ENCODE data around the gene NMD3. TPM values are rescaled to one million over a fixed set of nuclear protein-coding genes. Genes with fewer than 3 reads are reported as not detected.

Gene NMD3
- total RNA-seq, 1 experiment from 2014 or later = 51.1 TPM

DNA sequence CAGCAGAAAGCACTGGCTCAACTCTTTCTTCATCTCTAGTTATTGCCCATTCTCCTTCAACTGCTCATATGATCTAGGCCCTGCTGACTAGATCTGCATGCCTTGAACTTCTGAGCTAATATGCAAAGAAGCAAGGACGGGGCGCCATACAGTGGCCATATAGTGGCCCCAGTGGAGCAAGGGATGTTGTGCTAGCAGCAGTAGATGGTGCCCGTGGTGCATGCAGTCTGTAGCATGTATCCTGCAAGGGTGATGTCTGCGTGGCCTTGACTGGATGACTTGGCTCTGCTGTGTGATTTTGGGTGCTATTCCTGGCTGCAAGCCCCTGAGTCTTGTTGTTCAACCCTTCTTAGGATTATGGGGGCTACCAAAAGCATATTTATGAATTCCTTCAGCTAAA, 12.2 kb upstream of the NMD3 start:
- Histone ChIP-seq H3K27me3 (replicated peaks; ENCODE audit: insufficient read depth, low read depth, low read length, poor library complexity) (no peaks in the 10 kb centered on the region), H3K27ac (ENCODE audit: low read depth, low read length, poor library complexity, severe bottlenecking) (no peak overlapping the region), H3K36me3 (ENCODE audit: insufficient read depth, low read length, poor library complexity, severe bottlenecking) (no peaks in the 10 kb centered on the region), H3K9me3 (ENCODE audit: low read depth, low read length, poor library complexity, severe bottlenecking) (no peaks in the 10 kb centered on the region), H3K4me3 (ENCODE audit: low read depth, low read length, poor library complexity, severe bottlenecking) (no peak overlapping the region), H3K4me1 (ENCODE audit: insufficient read depth, low read length, poor library complexity, severe bottlenecking) (no peaks in the 10 kb centered on the region)
- BruUV-seq (replicated peaks) = no TSS peak
- ChIA-PET POLR2A (ENCODE audit: low non-redundant PET) (no interaction called here), CTCF (no interaction called here)
- no peak for DNase-seq (ENCODE audit: low spot score)
- intact Hi-C loops (cut with micrococcal nuclease; ENCODE audit: unreplicated experiment) = no loop called here
- TF ChIP-seq EZH2 (IDR thresholded peaks at IDR 0.05; ENCODE audit: borderline replicate concordance, low read depth, low read length, poor library complexity, severe bottlenecking) = no peak

DNA sequence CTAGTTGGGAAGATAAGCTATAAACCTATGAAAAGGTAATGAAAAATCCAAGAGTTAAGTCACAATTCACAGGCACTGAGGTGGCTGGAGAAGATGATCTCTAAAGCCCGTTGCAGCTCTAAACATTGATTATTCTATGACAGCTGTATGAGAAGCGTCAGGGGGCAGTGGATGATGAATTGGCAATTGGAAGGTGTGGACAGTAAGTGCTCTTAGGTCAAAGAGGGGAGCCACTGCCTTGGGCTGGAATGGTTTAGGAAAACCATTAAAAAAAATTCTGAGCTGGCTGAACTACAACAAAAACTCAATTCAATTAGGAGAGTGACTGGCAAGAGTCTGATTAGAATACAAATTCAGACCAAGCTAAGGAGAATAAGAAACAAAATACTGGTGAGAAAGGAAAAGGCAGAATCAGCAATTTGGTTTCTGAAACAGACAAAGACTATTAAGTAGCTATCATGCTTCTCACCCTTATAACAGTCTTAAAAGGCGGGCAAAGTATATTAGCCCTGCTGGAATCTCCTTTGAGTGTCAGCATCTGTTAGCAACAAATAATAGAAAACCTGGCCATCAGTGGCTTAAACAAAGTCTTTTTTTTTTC, 8.8 kb upstream of the NMD3 start:
- ChIA-PET POLR2A (ENCODE audit: low non-redundant PET) (interaction anchor here (0.6 kb wide), 1 partner anchor 13 kb away, joined by 3 read pairs; no protein-coding TSS in a partner anchor), CTCF (no interaction called here)
- Histone ChIP-seq H3K27ac (ENCODE audit: low read depth, low read length, poor library complexity, severe bottlenecking) (no peak overlapping the region), H3K4me3 (ENCODE audit: low read depth, low read length, poor library complexity, severe bottlenecking) (no peak overlapping the region), H3K4me1 (ENCODE audit: insufficient read depth, low read length, poor library complexity, severe bottlenecking) (no peaks in the 10 kb centered on the region), H3K9me3 (ENCODE audit: low read depth, low read length, poor library complexity, severe bottlenecking) (no peaks in the 10 kb centered on the region), H3K36me3 (ENCODE audit: insufficient read depth, low read length, poor library complexity, severe bottlenecking) (no peaks in the 10 kb centered on the region), H3K27me3 (replicated peaks; ENCODE audit: insufficient read depth, low read depth, low read length, poor library complexity) (no peaks in the 10 kb centered on the region)
- BruUV-seq (replicated peaks) = no TSS peak
- DNase-seq (ENCODE audit: low spot score) = no peak
- intact Hi-C loops (cut with micrococcal nuclease; ENCODE audit: unreplicated experiment) = no loop called here
- TF ChIP-seq CTCF (conservative IDR thresholded peaks at IDR 0.05; ENCODE audit: low read depth, low read length) (no peak), EZH2 (IDR thresholded peaks at IDR 0.05; ENCODE audit: borderline replicate concordance, low read depth, low read length, poor library complexity, severe bottlenecking) (no peak)

GRCh38 chr3:161212906-161213305, 8.2 kb upstream of the NMD3 start:
- POLR2A ChIA-PET (ENCODE audit: low non-redundant PET) = no interaction called here
- intact Hi-C loops (cut with micrococcal nuclease; ENCODE audit: unreplicated experiment) = no loop called here
- DNase-seq (ENCODE audit: low spot score) = no peak
- Histone ChIP-seq H3K36me3 (ENCODE audit: insufficient read depth, low read length, poor library complexity, severe bottlenecking) (no peaks in the 10 kb centered on the region), H3K27ac (ENCODE audit: low read depth, low read length, poor library complexity, severe bottlenecking) (no peak overlapping the region), H3K4me3 (ENCODE audit: low read depth, low read length, poor library complexity, severe bottlenecking) (no peak overlapping the region), H3K4me1 (ENCODE audit: insufficient read depth, low read length, poor library complexity, severe bottlenecking) (no peaks in the 10 kb centered on the region), H3K27me3 (replicated peaks; ENCODE audit: insufficient read depth, low read depth, low read length, poor library complexity) (no peaks in the 10 kb centered on the region), H3K9me3 (ENCODE audit: low read depth, low read length, poor library complexity, severe bottlenecking) (no peaks in the 10 kb centered on the region)
- CTCF ChIA-PET = no interaction called here
- no TSS peak for BruUV-seq (replicated peaks)
- TF ChIP-seq CTCF (conservative IDR thresholded peaks at IDR 0.05; ENCODE audit: low read depth, low read length) (no peak), EZH2 (IDR thresholded peaks at IDR 0.05; ENCODE audit: borderline replicate concordance, low read depth, low read length, poor library complexity, severe bottlenecking) (no peak)

GRCh38 chr3:161213644-161214043, 7.5 kb upstream of the NMD3 start:
- no TSS peak for BruUV-seq (replicated peaks)
- Histone ChIP-seq H3K27me3 (replicated peaks; ENCODE audit: insufficient read depth, low read depth, low read length, poor library complexity) (no peaks in the 10 kb centered on the region), H3K27ac (ENCODE audit: low read depth, low read length, poor library complexity, severe bottlenecking) (no peak overlapping the region), H3K4me3 (ENCODE audit: low read depth, low read length, poor library complexity, severe bottlenecking) (no peak overlapping the region), H3K9me3 (ENCODE audit: low read depth, low read length, poor library complexity, severe bottlenecking) (no peaks in the 10 kb centered on the region), H3K4me1 (ENCODE audit: insufficient read depth, low read length, poor library complexity, severe bottlenecking) (no peaks in the 10 kb centered on the region), H3K36me3 (ENCODE audit: insufficient read depth, low read length, poor library complexity, severe bottlenecking) (no peaks in the 10 kb centered on the region)
- ChIA-PET POLR2A (ENCODE audit: low non-redundant PET) (no interaction called here), CTCF (no interaction called here)
- TF ChIP-seq EZH2 (IDR thresholded peaks at IDR 0.05; ENCODE audit: borderline replicate concordance, low read depth, low read length, poor library complexity, severe bottlenecking) (no peak), CTCF (conservative IDR thresholded peaks at IDR 0.05; ENCODE audit: low read depth, low read length) (no peak)
- intact Hi-C loops (cut with micrococcal nuclease; ENCODE audit: unreplicated experiment) = no loop called here
- DNase-seq (ENCODE audit: low spot score) = no peak

All from A673 (cell line).